ENCODE measurements around the gene SULT4A1.

GRCh38 chr22:43812890-43813289 is 49.4 kb downstream of the SULT4A1 start:
- TF ChIP-seq ZNF449 (CRISPR knock-in tag; IDR thresholded peaks at IDR 0.05) (no peak), ZFP91 (CRISPR knock-in tag; IDR thresholded peaks at IDR 0.05) (no peak), KDM1A (IDR thresholded peaks at IDR 0.05) (no peak), MAFK (IDR thresholded peaks at IDR 0.05; ENCODE audit: low read length) (no peak), ERF (CRISPR knock-in tag; IDR thresholded peaks at IDR 0.05) (no peak), HDAC8 (tag; IDR thresholded peaks at IDR 0.05) (no peak), ZNF699 (CRISPR knock-in tag; IDR thresholded peaks at IDR 0.05; ENCODE audit: insufficient replicate concordance) (no peak), RCOR1 (IDR thresholded peaks at IDR 0.05; ENCODE audit: borderline replicate concordance in 1 of 2, low read depth in 2 of 2, low read length in 2 of 2) (no peak), ZNF174 (CRISPR knock-in tag; IDR thresholded peaks at IDR 0.05) (no peak), CEBPB (tag; IDR thresholded peaks at IDR 0.05) (no peak)
- TF ChIP-seq, protein P1, sequence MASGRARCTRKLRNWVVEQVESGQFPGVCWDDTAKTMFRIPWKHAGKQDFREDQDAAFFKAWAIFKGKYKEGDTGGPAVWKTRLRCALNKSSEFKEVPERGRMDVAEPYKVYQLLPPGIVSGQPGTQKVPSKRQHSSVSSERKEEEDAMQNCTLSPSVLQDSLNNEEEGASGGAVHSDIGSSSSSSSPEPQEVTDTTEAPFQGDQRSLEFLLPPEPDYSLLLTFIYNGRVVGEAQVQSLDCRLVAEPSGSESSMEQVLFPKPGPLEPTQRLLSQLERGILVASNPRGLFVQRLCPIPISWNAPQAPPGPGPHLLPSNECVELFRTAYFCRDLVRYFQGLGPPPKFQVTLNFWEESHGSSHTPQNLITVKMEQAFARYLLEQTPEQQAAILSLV (tag; IDR thresholded peaks at IDR 0.05): no peak
